HG02610 (cell line): ENCODE data around the gene CLCA1.
A peak's percentile ranks its signal among the peaks of the same experiment; 100 is the strongest.

ENCODE experiments used
- ATAC-seq: cut with Tn5 transposase; IDR thresholded peaks from one replicate; pipeline ENCODE4 v1.9.1; 2021; ENCODE audit warnings: mild to moderate bottlenecking, moderate library complexity; ENCODE audit not compliant: unreplicated experiment

Gene CLCA1

GRCh38 chr1:86468501-86468977, at the start of gene CLCA1:
CLCA1 (plus strand) TSS chr1:86468927; CDS start chr1:86468972, 45 bp downstream.
- no peak for ATAC-seq

DNA sequence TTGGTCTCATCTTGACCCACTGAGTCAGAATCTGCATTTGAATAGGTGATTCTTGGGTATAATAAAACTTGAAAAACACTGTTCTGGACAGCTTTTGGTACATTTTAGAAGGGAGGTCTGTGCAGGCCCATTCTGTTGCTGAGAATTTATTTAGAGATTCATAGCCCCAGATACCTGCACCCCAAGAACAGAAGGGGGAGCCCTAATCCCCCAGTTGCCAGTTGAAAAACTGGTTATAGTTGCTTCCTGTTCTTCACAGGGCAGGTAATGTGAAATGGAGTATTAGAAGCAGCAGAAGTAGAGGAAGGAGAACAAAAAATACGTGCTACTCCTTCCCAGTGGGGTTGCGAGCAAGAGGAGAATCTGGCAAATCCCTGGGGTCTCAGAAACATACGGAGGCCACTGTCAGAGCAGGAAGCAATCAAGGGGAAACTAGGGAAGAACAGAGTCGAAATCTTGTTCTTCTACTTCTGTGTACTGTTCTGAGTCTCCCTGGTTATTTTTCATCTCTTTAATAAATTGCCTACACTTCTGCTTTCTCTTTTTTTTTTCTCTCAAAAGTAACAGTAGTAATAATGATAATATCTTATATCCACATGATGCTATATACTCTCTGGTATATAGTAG, 49.3 kb upstream of the CLCA1 start:
- ATAC-seq: peak; percentile 76

- no peak for ATAC-seq
Observed at GRCh38 chr1:86421601-86422280, 47.0 kb upstream of the CLCA1 start.

DNA sequence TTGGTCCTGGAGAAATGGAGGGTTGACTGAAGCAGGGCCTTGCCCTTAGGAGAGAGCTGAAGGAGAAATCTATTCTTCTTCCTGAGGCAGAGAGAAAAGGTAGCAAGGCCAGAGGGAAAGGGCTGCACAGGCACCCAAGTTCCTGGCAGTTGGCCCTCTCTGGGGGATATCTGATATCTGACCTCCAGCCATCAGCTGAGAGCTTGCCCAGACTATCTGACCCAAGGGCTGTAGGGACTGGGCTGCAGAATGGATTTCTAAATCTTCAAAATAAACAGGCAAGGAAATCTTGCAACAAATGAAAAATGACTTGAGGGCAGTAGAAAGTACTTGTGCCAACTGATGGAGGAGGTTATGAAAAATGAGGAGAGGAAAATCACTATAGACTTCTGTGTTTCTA, 45.3 kb upstream of the CLCA1 start:
- ATAC-seq: no peak

DNA sequence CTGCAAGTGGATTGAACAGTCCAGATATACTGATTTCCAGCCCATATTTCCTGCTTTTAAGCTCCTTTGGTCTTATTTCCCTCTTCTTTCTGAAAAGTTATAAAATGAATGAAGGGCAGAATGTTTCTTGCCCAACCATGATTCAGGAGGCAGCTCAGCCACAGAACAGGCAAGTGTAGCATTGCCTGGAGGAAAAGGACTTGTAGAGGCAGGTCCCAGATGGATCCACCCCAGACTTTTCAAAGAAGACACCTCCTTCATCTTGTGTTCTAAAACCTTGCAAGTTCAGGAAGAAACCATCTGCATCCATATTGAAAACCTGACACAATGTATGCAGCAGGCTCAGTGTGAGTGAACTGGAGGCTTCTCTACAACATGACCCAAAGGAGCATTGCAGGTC, 44.9 kb upstream of the CLCA1 start, which contains the start of gene CLCA2:
Gene CLCA2, plus strand, starts transcription at position 299 of the 400 bp plus-strand sequence. Its CDS starts 77 bp downstream, at position 376.
- no peak for ATAC-seq

GRCh38 chr1:86429122-86429725, 39.5 kb upstream of the CLCA1 start:
- ATAC-seq: no peak

DNA sequence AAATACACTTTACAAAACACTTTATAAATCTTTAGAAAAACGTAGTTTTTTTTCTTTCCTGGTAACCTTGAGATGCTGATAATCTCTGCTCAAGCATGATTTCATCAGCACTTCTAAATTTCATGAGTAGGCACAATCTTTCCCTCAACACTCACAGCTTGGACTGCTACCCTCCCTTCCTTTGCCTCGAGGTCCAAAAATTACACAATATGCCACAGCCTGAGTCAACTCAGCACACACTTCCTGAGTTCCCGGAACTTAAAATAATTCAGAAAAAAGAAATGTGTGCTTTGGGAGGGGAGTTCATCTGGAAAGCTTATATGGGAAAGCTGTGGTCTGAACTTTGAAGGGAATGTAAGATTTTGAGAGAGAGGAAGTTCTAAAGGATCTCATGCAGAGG, 38.9 kb upstream of the CLCA1 start:
- no peak for ATAC-seq

DNA sequence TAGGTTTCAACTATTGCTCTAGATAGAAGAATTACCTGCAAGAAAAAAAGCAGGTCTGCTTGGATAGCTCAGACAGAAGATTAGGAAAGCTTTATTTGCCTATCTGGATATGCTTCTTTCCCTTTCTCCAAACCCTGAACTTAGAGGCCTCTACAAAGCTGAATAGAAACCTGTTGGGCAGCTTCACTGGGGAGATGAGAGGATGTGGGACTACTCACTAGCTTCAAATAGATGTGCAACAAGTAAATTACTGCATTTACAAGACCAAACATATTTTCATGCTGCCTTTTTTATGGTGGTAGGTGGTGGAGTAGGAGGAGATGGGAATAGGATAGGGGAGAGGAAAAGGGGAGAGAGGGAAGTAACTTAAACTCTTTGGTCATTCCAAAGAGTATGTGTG, 38.4 kb upstream of the CLCA1 start:
- no peak for ATAC-seq

DNA sequence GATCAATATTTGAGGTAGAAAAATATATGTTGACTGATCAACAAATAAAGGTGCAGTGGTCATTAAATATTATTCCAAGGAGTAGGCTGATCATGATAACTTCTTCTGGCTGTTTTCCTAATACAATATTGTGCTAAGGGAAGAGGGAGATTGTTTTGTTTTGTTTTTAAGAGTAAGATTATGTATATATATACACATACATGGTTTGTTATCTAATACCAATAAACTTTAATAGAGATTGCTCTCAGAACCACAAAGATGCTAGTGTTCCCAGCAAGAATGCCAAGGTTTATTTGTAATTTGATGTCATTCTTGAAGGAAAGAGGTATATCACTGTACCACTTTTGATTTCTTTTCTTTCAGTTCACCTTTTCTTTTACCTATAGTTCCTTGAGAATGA, 34.7 kb upstream of the CLCA1 start:
- no peak for ATAC-seq

DNA sequence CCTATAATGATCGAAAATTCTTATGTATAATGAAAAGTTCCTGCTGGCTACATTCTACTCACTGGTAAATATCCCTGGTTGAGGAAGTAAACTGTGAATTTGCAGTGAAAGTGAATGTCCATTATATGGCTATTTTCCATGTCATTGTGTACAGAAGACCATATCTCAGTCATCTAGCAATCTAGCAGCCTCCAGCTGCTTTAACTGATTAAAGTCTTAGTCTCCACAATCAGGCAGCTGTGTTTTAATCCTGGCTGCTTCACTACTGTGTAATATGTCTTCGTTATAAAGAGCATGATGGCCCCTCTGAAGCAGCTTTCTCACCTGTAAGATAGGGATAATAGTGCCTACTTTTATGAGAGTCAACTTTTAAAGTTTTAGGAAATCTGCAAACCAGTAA, 33.4 kb upstream of the CLCA1 start:
- ATAC-seq: no peak

DNA sequence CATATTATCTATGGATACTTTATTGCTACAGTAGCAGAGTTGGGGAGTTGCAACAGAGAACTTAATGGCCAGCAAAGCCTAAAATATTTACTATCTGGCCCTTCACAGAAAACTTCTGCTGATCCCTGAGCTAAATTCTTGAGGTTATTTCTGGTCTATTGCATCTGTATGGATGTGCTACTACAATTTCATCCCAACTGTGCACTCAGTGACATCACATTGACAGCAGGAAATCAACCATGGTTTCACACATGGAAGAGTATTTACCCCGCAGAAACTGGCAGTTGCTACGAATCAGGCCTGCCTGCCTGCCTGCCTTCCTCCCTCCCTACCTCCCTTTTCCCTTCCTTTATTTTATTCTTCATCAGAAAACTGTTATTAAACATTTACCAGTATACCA, 32.7 kb upstream of the CLCA1 start:
- no peak for ATAC-seq

- no peak for ATAC-seq
Observed at GRCh38 chr1:86441581-86441980, 27.1 kb upstream of the CLCA1 start.

DNA sequence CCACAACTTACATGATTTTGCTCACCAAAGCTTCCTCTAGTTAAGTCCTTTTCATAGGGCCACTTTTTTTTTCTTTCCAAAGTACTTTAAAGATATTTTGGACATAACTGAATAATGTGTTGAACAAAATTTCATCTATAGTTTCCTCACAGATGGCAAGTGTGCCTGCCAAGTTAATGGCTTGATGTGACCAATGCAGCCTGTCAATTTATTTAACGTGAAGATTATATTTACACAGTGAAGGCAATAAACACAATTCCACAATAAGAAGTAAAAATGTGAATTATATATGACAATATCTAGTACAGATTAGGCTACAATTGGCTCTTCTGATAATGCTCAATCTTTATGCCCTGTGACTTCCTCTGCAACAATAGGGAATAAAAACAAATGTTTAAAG, 26.7 kb upstream of the CLCA1 start:
- no peak for ATAC-seq

DNA sequence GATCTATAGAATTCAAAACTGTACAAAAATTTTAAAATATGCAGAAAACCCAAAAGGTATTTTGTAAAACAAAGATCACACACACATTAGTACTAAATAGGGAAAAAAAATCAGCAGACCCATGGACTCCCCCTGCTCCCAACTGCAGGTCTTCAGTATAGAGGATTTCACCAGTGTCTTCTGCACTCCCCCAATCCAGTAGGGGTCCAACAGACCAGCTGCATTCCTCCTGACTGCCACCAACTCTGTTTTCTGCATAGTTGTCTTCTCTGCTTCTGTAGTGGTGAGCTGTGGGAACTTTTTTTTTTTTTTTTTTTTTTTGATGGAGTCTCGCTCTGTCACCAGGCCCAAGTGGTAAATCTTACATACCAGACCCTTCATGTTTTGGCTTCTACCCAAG, 22.8 kb upstream of the CLCA1 start:
- ATAC-seq: no peak

GRCh38 chr1:86447198-86447790, 21.4 kb upstream of the CLCA1 start:
- no peak for ATAC-seq

DNA sequence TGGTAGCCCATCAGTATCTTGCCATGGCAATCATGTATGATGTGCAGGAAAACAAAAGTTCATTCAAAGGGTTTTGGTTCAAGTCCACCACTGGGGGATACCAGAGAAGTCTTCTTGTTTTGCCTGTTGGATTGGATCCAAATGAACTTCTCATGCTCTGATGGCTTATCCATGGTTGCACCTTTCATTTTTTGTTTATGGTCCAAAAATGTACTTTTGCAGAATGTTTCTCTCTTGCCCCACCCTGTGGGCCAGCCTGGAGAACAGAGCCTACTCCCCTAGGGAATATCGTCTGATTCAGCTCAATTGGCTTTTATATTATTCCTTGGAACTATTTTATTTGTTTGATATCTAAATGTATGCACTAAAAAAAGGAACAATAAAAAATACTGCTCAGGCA, 20.1 kb upstream of the CLCA1 start:
- no peak for ATAC-seq

- no peak for ATAC-seq
Observed at GRCh38 chr1:86449103-86449502, 19.6 kb upstream of the CLCA1 start.

GRCh38 chr1:86450847-86451246, 17.9 kb upstream of the CLCA1 start:
- ATAC-seq: no peak

GRCh38 chr1:86453664-86454063, 15.1 kb upstream of the CLCA1 start:
- peak; percentile 54 for ATAC-seq

DNA sequence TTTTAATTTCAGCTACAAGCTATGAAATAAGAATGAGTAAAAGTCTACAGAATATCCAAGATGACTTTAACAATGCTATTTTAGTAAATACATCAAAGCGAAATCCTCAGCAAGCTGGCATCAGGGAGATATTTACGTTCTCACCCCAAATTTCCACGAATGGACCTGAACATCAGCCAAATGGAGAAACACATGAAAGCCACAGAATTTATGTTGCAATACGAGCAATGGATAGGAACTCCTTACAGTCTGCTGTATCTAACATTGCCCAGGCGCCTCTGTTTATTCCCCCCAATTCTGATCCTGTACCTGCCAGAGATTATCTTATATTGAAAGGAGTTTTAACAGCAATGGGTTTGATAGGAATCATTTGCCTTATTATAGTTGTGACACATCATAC, 13.7 kb upstream of the CLCA1 start:
- no peak for ATAC-seq

DNA sequence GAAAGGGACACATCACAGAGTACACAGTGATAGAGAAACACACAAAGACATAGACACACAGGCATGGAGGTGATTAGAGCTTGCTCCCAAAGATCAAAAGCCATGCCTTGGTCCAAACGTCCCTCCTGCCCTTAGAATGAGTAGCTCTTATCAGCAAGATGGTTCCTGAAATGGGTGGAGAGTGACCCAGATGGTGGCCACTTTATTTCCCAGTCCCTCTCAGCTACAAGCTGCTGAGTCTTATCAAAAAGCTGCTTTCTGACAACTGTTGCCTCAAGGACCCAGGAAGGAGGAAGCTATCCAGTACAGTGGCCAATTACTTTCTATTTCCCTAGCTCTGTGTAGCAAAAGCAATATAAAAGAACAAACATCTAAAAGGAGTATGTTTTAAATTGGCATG, 7.7 kb upstream of the CLCA1 start:
- ATAC-seq: no peak

GRCh38 chr1:86461482-86461881, 7.2 kb upstream of the CLCA1 start:
- ATAC-seq: no peak
